ENCODE results near the gene SLC25A51.
"Not testable (repeated sequence)": the region's sequence is repeated elsewhere in the genome, so short reads cannot be mapped to it uniquely, and the experiment has no call there.

Gene SLC25A51

GRCh38 chr9:37909326-37909725 lies 5.4 kb upstream of the SLC25A51 start:
- Histone ChIP-seq H3K9ac (ENCODE audit: low read depth, low read length) (no peak overlapping the region), H3K4me1 (ENCODE audit: insufficient read depth, low read length) (no peaks in the 10 kb centered on the region; the same call in 1 of the 2 replicates), H3K36me3 (ENCODE audit: insufficient read depth, low read length) (no peaks in the 10 kb centered on the region), H3K9me3 (ENCODE audit: control insufficient read depth, insufficient read depth, low read length) (no peaks in the 10 kb centered on the region)

GRCh38 chr9:37908698-37909186 lies 4.8 kb upstream of the SLC25A51 start:
- Histone ChIP-seq H3K4me1 (ENCODE audit: insufficient read depth, low read length) (no peaks in the 10 kb centered on the region; the same call in 1 of the 2 replicates), H3K36me3 (ENCODE audit: insufficient read depth, low read length) (no peaks in the 10 kb centered on the region), H3K9ac (ENCODE audit: low read depth, low read length) (no peak overlapping the region), H3K9me3 (ENCODE audit: control insufficient read depth, insufficient read depth, low read length) (no peaks in the 10 kb centered on the region)

- Histone ChIP-seq H3K36me3 (ENCODE audit: insufficient read depth, low read length) (no peaks in the 10 kb centered on the region), H3K9me3 (ENCODE audit: control insufficient read depth, insufficient read depth, low read length) (no peaks in the 10 kb centered on the region), H3K4me1 (ENCODE audit: insufficient read depth, low read length) (no peaks in the 10 kb centered on the region; the same call in 1 of the 2 replicates), H3K9ac (ENCODE audit: low read depth, low read length) (no peak overlapping the region)
Measured at GRCh38 chr9:37908283-37908682, 4.4 kb upstream of the SLC25A51 start.

- no peak overlapping the region for H3K9ac ChIP-seq (ENCODE audit: low read depth, low read length)
- H3K36me3 ChIP-seq (ENCODE audit: insufficient read depth, low read length), result no peaks in the 10 kb centered on the region
- H3K9me3 ChIP-seq (ENCODE audit: control insufficient read depth, insufficient read depth, low read length), result no peaks in the 10 kb centered on the region
- peaks cover 4% of the 10 kb centered on the region; the same call in 1 of the 2 replicates for H3K4me1 ChIP-seq (ENCODE audit: insufficient read depth, low read length)
Measured at GRCh38 chr9:37906312-37907239, 2.6 kb upstream of the SLC25A51 start.

- Histone ChIP-seq H3K36me3 (ENCODE audit: insufficient read depth, low read length) (no peaks in the 10 kb centered on the region), H3K4me1 (ENCODE audit: insufficient read depth, low read length) (peaks cover 4% of the 10 kb centered on the region; the same call in 1 of the 2 replicates), H3K9me3 (ENCODE audit: control insufficient read depth, insufficient read depth, low read length) (no peaks in the 10 kb centered on the region), H3K9ac (ENCODE audit: low read depth, low read length) (no peak overlapping the region)
Measured at GRCh38 chr9:37905776-37906175, 1.8 kb upstream of the SLC25A51 start.

GRCh38 chr9:37905131-37905505 lies 1.2 kb upstream of the SLC25A51 start:
- H3K9me3 ChIP-seq (ENCODE audit: control insufficient read depth, insufficient read depth, low read length), result no peaks in the 10 kb centered on the region
- H3K9ac ChIP-seq (ENCODE audit: low read depth, low read length), result peak overlapping the region; percentile 85
- no peaks in the 10 kb centered on the region for H3K36me3 ChIP-seq (ENCODE audit: insufficient read depth, low read length)
- H3K4me1 ChIP-seq (ENCODE audit: insufficient read depth, low read length), result peaks cover 4% of the 10 kb centered on the region; the same call in 1 of the 2 replicates

GRCh38 chr9:37904445-37905130 lies 661 bp upstream of the SLC25A51 start:
- Histone ChIP-seq H3K36me3 (ENCODE audit: insufficient read depth, low read length) (no peaks in the 10 kb centered on the region), H3K4me1 (ENCODE audit: insufficient read depth, low read length) (peaks cover 4% of the 10 kb centered on the region; the same call in 1 of the 2 replicates), H3K9ac (ENCODE audit: low read depth, low read length) (peak overlapping the region; percentile 85), H3K9me3 (ENCODE audit: control insufficient read depth, insufficient read depth, low read length) (no peaks in the 10 kb centered on the region)

GRCh38 chr9:37902796-37903646 lies 906 bp downstream of the SLC25A51 start:
- Histone ChIP-seq H3K4me1 (ENCODE audit: insufficient read depth, low read length) (peaks cover 4% of the 10 kb centered on the region; the same call in 1 of the 2 replicates), H3K9me3 (ENCODE audit: control insufficient read depth, insufficient read depth, low read length) (no peaks in the 10 kb centered on the region), H3K36me3 (ENCODE audit: insufficient read depth, low read length) (peaks cover under 1% of the 10 kb centered on the region; the same call in 1 of the 2 replicates), H3K9ac (ENCODE audit: low read depth, low read length) (peak overlapping the region; percentile 85)

GRCh38 chr9:37902131-37902530 lies 1.8 kb downstream of the SLC25A51 start:
- H3K36me3 ChIP-seq (ENCODE audit: insufficient read depth, low read length), result peaks cover 3% of the 10 kb centered on the region; the same call in 1 of the 2 replicates
- H3K4me1 ChIP-seq (ENCODE audit: insufficient read depth, low read length), result peaks cover 4% of the 10 kb centered on the region; the same call in 1 of the 2 replicates
- no peaks in the 10 kb centered on the region for H3K9me3 ChIP-seq (ENCODE audit: control insufficient read depth, insufficient read depth, low read length)
- no peak overlapping the region for H3K9ac ChIP-seq (ENCODE audit: low read depth, low read length)

GRCh38 chr9:37899041-37899440 lies 4.9 kb downstream of the SLC25A51 start:
- Histone ChIP-seq H3K9me3 (ENCODE audit: control insufficient read depth, insufficient read depth, low read length) (no peaks in the 10 kb centered on the region), H3K9ac (ENCODE audit: low read depth, low read length) (no peak overlapping the region), H3K36me3 (ENCODE audit: insufficient read depth, low read length) (peaks cover 3% of the 10 kb centered on the region; the same call in 1 of the 2 replicates), H3K4me1 (ENCODE audit: insufficient read depth, low read length) (0 out of 2 replicates have a peak, but pooled peaks cover 4% of the 10 kb centered on the region)

- H3K4me1 ChIP-seq (ENCODE audit: insufficient read depth, low read length), result 0 out of 2 replicates have a peak, but pooled peaks cover 2% of the 10 kb centered on the region
- no peak overlapping the region for H3K9ac ChIP-seq (ENCODE audit: low read depth, low read length)
- peaks cover 3% of the 10 kb centered on the region; the same call in 1 of the 2 replicates for H3K36me3 ChIP-seq (ENCODE audit: insufficient read depth, low read length)
- no peaks in the 10 kb centered on the region for H3K9me3 ChIP-seq (ENCODE audit: control insufficient read depth, insufficient read depth, low read length)
Measured at GRCh38 chr9:37897665-37898064, 6.3 kb downstream of the SLC25A51 start.

- H3K36me3 ChIP-seq (ENCODE audit: insufficient read depth, low read length), result no peaks in the 10 kb centered on the region
- H3K9me3 ChIP-seq (ENCODE audit: control insufficient read depth, insufficient read depth, low read length), result no peaks in the 10 kb centered on the region
- H3K4me1 ChIP-seq (ENCODE audit: insufficient read depth, low read length), result no peaks in the 10 kb centered on the region
- no peak overlapping the region for H3K9ac ChIP-seq (ENCODE audit: low read depth, low read length)
Measured at GRCh38 chr9:37892063-37892462, 11.9 kb downstream of the SLC25A51 start.

- H3K4me1 ChIP-seq (ENCODE audit: insufficient read depth, low read length); H3K9me3 ChIP-seq (ENCODE audit: control insufficient read depth, insufficient read depth, low read length); H3K36me3 ChIP-seq (ENCODE audit: insufficient read depth, low read length); H3K9ac ChIP-seq (ENCODE audit: low read depth, low read length): not testable (repeated sequence)
Measured at GRCh38 chr9:37891042-37891441, 12.9 kb downstream of the SLC25A51 start.

GRCh38 chr9:37889536-37889935 lies 14.4 kb downstream of the SLC25A51 start:
- H3K9ac ChIP-seq (ENCODE audit: low read depth, low read length), result no peak overlapping the region
- H3K4me1 ChIP-seq (ENCODE audit: insufficient read depth, low read length), result no peaks in the 10 kb centered on the region
- no peaks in the 10 kb centered on the region for H3K9me3 ChIP-seq (ENCODE audit: control insufficient read depth, insufficient read depth, low read length)
- no peaks in the 10 kb centered on the region for H3K36me3 ChIP-seq (ENCODE audit: insufficient read depth, low read length)

Measured in ES-I3 (cell line).